Measurements from ENCODE around the gene IFI27L2.

Gene IFI27L2

DNA sequence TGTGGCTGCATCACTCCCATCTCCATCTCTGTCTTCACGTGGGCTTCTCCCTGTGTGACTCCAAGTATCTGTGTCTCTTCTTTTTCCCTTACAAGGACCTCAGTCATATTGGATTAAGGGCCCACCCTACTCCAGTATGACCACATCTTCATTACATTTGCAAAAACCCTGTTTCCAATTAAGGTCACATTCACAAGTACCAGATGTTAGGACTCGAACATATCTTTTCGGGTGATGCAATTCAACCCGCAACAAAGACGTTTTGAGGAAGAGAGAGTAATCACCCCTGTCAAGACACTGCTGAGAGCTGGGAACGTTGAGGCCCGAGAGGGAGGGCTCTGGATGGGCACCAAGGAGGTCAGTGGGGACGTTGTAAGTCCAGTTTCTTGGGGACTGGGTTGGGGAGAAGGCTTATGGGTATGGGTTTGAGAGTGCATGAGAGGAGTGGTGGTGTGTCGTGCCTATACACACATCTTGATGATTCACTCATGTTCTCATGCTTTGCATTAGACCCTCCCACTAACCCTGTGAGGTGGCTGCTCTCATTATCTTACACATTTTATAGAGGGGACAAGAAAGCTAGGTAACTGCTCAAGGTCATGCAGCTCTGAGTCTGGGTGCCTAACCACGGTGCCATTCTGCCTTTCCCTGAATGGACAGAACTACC lies 30.9 kb downstream of the IFI27L2 start:
- DNase-seq, result no peak

- no peak for DNase-seq
These were observed 32.3 kb downstream of the IFI27L2 start for GRCh38 chr14:94097091-94097490.

DNA sequence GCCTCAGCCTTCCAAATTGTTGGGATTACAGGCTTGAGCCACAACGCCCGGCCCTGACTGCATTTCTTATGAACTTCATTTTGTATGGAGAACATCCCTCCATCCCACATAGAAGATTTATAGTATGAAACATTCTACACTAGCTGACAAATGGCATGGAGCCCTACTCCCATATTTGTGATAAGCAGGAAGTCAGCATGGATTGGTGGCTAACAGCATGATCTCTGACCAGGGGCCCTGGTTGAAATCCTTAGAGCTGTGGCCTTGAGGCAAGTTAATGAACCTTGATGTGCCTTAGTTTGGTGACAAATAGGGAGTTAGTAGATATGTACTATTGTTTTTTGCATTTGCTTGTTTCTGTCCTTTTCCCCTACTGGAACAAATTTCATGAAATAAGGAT lies 36.0 kb downstream of the IFI27L2 start:
- no peak for DNase-seq

GRCh38 chr14:94089479-94089878 lies 39.9 kb downstream of the IFI27L2 start:
- DNase-seq, result no peak

DNA sequence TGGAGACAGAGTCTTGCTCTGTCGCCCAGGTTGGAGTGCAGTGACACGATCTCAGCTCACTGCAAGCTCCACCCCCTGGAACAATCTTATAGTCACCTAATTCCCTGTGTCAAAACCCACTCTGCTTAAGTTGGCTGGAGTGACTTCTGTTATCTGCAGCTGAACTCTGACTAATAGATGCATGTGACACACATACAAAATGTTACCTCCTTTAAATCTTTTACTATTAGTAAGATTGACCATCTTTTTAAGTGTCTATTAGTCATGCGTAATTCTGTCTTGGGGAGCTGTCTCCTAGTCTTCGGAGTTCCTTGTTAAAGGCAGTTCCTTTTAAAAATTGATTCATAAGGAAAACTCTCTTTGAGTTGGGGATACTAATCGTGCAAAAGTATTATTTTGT lies 40.9 kb downstream of the IFI27L2 start:
- DNase-seq, result no peak

GRCh38 chr14:94087891-94088290 lies 41.5 kb downstream of the IFI27L2 start:
- no peak for DNase-seq

- no peak for DNase-seq
These were observed 48.0 kb downstream of the IFI27L2 start for GRCh38 chr14:94081386-94081820.

DNA sequence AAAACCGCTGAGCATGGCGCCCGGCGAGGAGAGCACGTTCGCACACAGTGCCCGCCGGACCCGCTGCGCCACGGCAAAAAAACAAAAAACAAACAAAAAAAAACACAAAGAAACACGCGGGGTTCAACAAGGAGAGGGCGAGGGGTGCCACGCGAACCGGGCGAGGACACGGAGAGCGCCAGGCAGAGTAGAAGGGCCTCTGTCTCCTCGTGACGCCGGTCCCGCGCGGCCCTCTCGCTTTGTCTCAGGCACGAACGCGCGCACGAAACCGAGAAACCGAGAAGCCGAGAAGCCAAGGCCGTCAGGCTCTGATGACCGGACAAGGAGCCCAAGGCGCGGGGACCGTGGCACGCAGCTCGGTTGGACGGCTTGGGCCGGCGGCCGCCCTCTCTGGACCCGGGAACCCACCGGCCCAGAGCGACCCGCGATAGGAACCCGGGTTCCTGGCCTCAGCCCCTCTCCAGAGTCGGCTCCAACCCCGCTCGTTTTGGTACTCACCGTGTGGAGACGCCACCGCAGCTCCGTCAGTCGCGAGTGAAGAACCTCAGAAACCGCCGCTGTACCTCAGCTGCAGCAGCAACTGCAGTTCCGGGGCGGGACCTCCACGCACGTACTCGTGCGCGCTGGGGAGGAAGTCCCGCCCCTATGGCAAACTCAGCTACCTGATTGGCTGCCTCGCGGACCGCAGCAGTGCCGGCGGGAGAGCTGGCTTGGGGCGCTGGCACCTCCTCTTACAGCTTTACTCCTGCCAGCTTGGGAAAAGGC lies 48.6 kb downstream of the IFI27L2 start, which contains the start of the genes DDX24 and IFI27L1:
DDX24 (minus strand) TSS at position 582 of the 765 bp plus-strand sequence. CDS start 1,460 bp downstream, outside the sequence.
IFI27L1 (plus strand) TSS at position 690 of the 765 bp plus-strand sequence. CDS start 15,628 bp downstream, outside the sequence.
- peak; percentile 90 for DNase-seq

DNA sequence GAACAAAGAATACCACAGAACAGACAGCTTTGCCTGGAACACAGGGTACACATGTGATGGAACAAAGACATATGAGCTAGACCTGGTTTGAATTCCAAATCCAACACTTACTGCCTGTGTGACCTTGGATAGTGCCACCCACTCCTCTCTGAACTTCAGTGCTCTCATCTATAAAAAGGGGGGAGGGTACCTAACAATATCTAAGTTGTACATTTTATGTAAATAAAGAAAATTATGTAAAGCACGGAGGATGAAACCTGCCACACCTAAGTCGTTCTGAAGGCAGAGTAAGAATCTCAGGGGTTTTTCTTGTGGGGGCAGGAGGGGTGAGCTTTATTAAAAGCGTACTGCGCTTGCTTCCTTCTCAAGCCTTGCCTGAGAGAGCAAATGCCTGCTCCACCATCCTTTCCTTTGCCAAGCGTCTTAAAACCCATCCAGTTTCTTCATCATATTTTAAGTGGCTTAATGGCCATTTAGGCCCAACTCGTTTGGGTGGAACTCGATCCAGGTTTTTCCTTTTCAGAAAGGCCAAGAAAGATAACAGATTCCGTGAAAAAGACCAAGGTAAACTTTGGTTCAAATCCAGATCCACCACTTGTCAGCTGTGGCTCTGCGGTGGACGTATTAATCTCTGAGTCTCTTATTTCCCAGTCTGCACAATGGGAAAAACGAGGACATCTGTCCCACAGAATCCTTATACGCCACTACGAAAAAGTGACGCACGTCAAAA lies 49.3 kb downstream of the IFI27L2 start:
- DNase-seq, result no peak

DNA sequence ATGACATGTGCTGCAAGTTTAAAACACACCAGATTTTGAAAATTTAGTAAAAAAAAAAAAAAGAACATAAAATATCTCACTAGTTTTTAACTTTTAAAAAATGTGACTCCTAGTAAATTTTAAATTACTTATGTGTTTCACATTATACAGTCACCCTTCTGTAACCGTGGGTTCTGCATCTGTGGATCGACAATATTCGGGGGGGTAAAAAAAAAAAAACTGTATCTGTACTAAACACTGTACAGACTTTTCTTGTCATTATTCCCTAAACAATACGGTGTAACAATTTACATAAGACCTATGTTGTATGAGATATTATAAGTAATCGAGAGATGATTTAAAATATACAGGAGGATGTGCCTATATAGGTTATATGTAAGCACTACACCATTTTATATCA lies 51.6 kb downstream of the IFI27L2 start:
- DNase-seq, result no peak
